IPS-18a (cell line): ENCODE results near the gene MPDZ.
A peak's percentile ranks its signal among the peaks of the same experiment; 100 is the strongest.

Experiments used
- H3K27ac ChIP-seq: one replicate; pipeline ENCODE4 v1.5.1; 2013; ENCODE audit warnings: low read length
- H3K27me3 ChIP-seq: one replicate; pipeline ENCODE4 v1.6.1; 2013; ENCODE audit warnings: mild to moderate bottlenecking, low read length; ENCODE audit not compliant: control insufficient read depth, insufficient read depth
- H3K36me3 ChIP-seq: one replicate; pipeline ENCODE4 v1.6.1; 2013; ENCODE audit warnings: low read depth, low read length; ENCODE audit not compliant: control insufficient read depth
- H3K4me1 ChIP-seq: one replicate; pipeline ENCODE4 v1.6.1; 2013; ENCODE audit warnings: low read depth, low read length; ENCODE audit not compliant: control insufficient read depth
- H3K4me3 ChIP-seq: one replicate; pipeline ENCODE4 v1.5.1; 2013; ENCODE audit warnings: low read length
- H3K9ac ChIP-seq: one replicate; pipeline ENCODE4 v1.6.1; 2013; ENCODE audit warnings: mild to moderate bottlenecking, low read length, moderate library complexity
- H3K9me3 ChIP-seq: one replicate; pipeline ENCODE4 v1.6.1; 2013; ENCODE audit warnings: low read depth, low read length; ENCODE audit not compliant: control insufficient read depth

The MPDZ gene, protein sequence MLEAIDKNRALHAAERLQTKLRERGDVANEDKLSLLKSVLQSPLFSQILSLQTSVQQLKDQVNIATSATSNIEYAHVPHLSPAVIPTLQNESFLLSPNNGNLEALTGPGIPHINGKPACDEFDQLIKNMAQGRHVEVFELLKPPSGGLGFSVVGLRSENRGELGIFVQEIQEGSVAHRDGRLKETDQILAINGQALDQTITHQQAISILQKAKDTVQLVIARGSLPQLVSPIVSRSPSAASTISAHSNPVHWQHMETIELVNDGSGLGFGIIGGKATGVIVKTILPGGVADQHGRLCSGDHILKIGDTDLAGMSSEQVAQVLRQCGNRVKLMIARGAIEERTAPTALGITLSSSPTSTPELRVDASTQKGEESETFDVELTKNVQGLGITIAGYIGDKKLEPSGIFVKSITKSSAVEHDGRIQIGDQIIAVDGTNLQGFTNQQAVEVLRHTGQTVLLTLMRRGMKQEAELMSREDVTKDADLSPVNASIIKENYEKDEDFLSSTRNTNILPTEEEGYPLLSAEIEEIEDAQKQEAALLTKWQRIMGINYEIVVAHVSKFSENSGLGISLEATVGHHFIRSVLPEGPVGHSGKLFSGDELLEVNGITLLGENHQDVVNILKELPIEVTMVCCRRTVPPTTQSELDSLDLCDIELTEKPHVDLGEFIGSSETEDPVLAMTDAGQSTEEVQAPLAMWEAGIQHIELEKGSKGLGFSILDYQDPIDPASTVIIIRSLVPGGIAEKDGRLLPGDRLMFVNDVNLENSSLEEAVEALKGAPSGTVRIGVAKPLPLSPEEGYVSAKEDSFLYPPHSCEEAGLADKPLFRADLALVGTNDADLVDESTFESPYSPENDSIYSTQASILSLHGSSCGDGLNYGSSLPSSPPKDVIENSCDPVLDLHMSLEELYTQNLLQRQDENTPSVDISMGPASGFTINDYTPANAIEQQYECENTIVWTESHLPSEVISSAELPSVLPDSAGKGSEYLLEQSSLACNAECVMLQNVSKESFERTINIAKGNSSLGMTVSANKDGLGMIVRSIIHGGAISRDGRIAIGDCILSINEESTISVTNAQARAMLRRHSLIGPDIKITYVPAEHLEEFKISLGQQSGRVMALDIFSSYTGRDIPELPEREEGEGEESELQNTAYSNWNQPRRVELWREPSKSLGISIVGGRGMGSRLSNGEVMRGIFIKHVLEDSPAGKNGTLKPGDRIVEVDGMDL (N-terminal part only)

DNA sequence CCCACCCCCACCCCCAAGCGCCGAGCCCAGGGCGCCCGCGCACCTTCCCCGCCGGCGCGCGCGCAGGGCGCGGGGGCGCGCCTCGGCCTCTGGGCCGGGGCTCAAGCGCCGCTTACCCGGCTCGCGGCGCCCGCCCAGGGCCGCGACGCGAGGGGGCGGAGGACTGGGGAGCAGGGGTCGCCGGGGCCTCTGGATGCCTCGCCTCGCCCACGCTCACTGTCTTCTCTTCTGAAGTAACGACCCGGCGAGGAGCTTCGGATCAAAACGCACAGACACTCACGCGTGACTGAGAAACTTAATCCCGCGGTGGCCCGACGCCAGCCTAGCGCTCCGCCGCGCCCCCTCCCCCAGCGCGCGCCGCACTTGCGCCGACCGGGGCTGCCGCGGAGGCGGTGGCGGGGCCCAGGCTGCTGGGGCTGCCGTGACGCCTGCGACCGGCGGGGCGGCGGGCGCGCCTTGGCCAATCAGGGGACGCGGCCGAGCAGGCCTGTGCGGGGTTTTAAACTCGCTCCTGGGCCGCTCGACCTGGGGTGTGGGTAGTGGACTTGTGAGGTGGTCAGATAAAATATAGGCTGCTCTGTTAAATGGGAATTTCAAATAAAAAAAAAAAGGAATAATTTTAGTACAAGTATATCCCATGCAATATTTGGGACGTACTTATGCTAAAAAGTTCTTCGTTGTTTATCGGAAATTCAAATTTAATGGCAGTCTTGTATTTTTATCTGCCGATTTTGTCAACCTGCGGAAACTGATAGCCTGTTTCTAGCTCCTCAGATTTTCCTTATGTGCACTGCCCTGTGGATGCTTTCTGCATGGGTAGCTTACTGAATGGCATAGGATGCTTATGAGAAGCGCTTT is at the start of gene MPDZ:
TSS of gene MPDZ (minus strand) at position 409 of the 858 bp plus-strand sequence. CDS start 29,377 bp downstream, outside the sequence.
- Histone ChIP-seq H3K9ac (peak within 1 kb of the TSS; percentile 64), H3K27me3 (no peaks in the 10 kb centered on the region), H3K4me1 (peaks cover 15% of the 10 kb centered on the region), H3K27ac (no peak within 1 kb of the TSS), H3K36me3 (no peaks in the 10 kb centered on the region), H3K4me3 (peak within 1 kb of the TSS; percentile 68), H3K9me3 (no peaks in the 10 kb centered on the region)

- Histone ChIP-seq H3K36me3 (no peaks in the 10 kb centered on the region), H3K4me3 (no peak overlapping the region), H3K27me3 (no peaks in the 10 kb centered on the region), H3K9ac (no peak overlapping the region), H3K9me3 (no peaks in the 10 kb centered on the region), H3K27ac (no peak overlapping the region), H3K4me1 (no peaks in the 10 kb centered on the region)
Measured at GRCh38 chr9:13324988-13325387, 45.5 kb upstream of the MPDZ start.

DNA sequence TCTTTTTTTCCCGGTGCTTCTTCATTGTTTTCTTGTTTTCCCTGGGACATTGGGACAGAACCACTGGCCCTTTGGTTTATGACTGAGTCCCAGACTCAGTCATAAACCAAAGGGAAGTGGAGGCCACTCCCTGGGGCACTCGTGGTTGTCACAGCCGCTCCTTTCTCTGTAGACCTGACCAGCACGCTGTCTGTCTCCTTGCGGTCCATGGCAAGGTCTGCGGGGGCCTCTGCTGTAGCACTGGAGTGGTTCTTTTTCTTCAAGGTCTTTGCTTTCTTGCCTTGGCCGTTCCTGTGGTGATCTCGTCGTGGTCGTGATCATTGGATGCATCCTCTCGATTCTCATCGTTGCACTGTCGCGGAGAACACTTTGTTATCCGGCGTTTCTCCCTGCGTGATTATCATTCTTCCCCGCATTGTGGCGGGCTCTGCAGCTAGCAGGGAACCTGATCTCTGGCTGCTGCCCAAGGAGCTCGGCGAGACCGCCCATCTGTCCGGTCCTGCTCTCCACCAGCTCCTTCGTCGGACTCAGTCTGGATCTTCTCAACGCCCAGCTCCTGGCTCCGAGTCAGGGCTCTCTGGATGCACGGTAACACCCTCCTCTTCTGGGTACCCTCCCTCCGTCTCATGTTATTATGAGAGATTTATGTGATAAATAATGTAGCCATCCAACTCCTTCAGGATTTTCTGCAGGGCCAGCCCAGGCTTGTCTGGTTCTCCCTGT is 43.5 kb upstream of the MPDZ start:
- no peaks in the 10 kb centered on the region for H3K36me3 ChIP-seq
- H3K4me3 ChIP-seq = no peak overlapping the region
- H3K4me1 ChIP-seq = no peaks in the 10 kb centered on the region
- no peak overlapping the region for H3K9ac ChIP-seq
- no peaks in the 10 kb centered on the region for H3K9me3 ChIP-seq
- no peaks in the 10 kb centered on the region for H3K27me3 ChIP-seq
- H3K27ac ChIP-seq = no peak overlapping the region

DNA sequence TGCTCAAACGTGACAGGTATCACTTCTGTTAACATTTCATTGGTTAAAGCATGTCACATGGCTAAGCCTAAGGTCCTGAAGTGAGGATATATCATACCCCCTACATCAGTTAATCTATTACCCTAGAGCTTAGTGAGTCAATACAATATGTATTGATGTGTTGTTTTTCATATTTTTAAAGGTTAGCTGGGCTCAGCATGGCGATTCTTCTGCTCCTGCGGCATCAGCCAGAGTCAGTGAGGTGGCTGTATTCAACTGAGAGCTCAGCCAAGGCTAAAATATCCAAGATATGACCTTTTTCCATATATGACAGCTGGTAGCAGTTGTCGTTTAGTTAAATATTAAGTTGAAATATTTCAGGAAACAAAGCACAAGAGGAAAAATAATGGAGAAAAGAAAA is 38.5 kb upstream of the MPDZ start:
- Histone ChIP-seq H3K27ac (no peak overlapping the region), H3K9me3 (no peaks in the 10 kb centered on the region), H3K4me3 (no peak overlapping the region), H3K27me3 (no peaks in the 10 kb centered on the region), H3K4me1 (no peaks in the 10 kb centered on the region), H3K9ac (no peak overlapping the region), H3K36me3 (no peaks in the 10 kb centered on the region)

- Histone ChIP-seq H3K36me3 (no peaks in the 10 kb centered on the region), H3K27me3 (no peaks in the 10 kb centered on the region), H3K27ac (no peak overlapping the region)
Measured at GRCh38 chr9:13296972-13297371, 17.5 kb upstream of the MPDZ start.

GRCh38 chr9:13295556-13295955 is 16.1 kb upstream of the MPDZ start:
- Histone ChIP-seq H3K4me3 (no peak overlapping the region), H3K9ac (no peak overlapping the region), H3K4me1 (no peaks in the 10 kb centered on the region), H3K9me3 (peaks cover 4% of the 10 kb centered on the region), H3K27me3 (no peaks in the 10 kb centered on the region), H3K36me3 (no peaks in the 10 kb centered on the region), H3K27ac (no peak overlapping the region)

More at GRCh38 chr9:13296972-13297371, 17.5 kb upstream of the MPDZ start:
- Histone ChIP-seq H3K9ac (no peak overlapping the region), H3K4me3 (no peak overlapping the region), H3K9me3 (peaks cover 4% of the 10 kb centered on the region), H3K4me1 (no peaks in the 10 kb centered on the region)

DNA sequence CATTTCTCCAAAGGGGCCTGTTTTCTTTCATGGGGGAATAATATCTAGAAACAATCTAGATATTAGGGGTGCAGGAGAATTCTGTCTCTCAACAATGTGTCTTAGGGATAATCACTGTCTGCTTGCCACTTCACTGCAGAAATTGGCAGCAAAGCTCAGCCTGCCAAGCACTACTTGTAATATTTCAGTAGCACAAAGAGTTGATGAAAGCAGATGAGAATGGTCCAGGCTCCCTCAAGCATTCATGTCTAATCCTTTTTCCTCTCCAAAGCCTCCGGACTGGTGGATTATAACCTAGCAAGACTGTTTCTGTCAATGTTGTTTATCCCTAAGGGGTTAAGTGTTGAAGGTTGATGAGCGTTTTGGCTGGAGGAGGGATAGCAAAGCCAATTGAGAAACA is 13.3 kb upstream of the MPDZ start:
- H3K9me3 ChIP-seq = peaks cover 4% of the 10 kb centered on the region
- no peak overlapping the region for H3K9ac ChIP-seq
- no peak overlapping the region for H3K4me3 ChIP-seq
- H3K4me1 ChIP-seq = no peaks in the 10 kb centered on the region
- H3K27me3 ChIP-seq = no peaks in the 10 kb centered on the region
- no peaks in the 10 kb centered on the region for H3K36me3 ChIP-seq
- no peak overlapping the region for H3K27ac ChIP-seq

- H3K4me3 ChIP-seq = no peak overlapping the region
- no peak overlapping the region for H3K27ac ChIP-seq
Measured at GRCh38 chr9:13292158-13292557, 12.7 kb upstream of the MPDZ start.

GRCh38 chr9:13291718-13292117 is 12.2 kb upstream of the MPDZ start:
- H3K4me1 ChIP-seq = no peaks in the 10 kb centered on the region
- no peak overlapping the region for H3K27ac ChIP-seq
- peaks cover under 1% of the 10 kb centered on the region for H3K9me3 ChIP-seq
- H3K4me3 ChIP-seq = no peak overlapping the region
- H3K36me3 ChIP-seq = no peaks in the 10 kb centered on the region
- H3K9ac ChIP-seq = no peak overlapping the region
- no peaks in the 10 kb centered on the region for H3K27me3 ChIP-seq

More at GRCh38 chr9:13292158-13292557, 12.7 kb upstream of the MPDZ start:
- Histone ChIP-seq H3K36me3 (no peaks in the 10 kb centered on the region), H3K9me3 (peaks cover 4% of the 10 kb centered on the region), H3K4me1 (no peaks in the 10 kb centered on the region), H3K9ac (no peak overlapping the region), H3K27me3 (no peaks in the 10 kb centered on the region)

DNA sequence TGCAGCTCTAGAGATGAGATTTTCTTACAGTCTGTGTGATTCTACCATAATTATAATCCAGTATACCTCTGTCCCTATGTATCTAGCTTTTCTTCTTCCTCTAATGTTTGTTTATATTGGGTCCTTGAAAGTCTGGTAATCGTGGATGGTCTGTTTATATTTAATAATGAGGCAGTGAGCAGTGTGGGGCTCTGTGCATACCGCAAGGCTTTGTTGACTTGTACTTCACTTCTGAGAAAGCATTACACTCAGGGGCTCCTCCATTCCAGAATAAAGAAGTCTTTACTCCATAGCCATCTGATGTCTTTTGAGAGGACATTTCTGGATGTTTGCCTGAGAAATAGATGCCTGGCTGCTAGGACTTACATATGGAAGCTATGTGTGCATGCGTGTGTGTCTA is 4.5 kb upstream of the MPDZ start:
- no peaks in the 10 kb centered on the region for H3K36me3 ChIP-seq
- no peaks in the 10 kb centered on the region for H3K27me3 ChIP-seq
- H3K9ac ChIP-seq = no peak overlapping the region
- H3K27ac ChIP-seq = no peak overlapping the region
- H3K9me3 ChIP-seq = no peaks in the 10 kb centered on the region
- H3K4me1 ChIP-seq = peaks cover 3% of the 10 kb centered on the region
- H3K4me3 ChIP-seq = no peak overlapping the region
